PFSK-1 (cell line): ENCODE measurements around the gene KIF19.

Source experiments
- FOXP2 ChIP-seq: optimal IDR thresholded peaks from 2 replicates; pipeline ENCODE3; 2011; ENCODE audit warnings: borderline replicate concordance, control low read depth, inconsistent platforms; ENCODE audit not compliant: insufficient read depth; ENCODE audit errors: extremely low read length, extremely low read depth
- POLR2AphosphoS5 ChIP-seq: IDR thresholded peaks from 2 replicates; pipeline ENCODE4 v1.6.1; 2012; ENCODE audit warnings: low read depth, mild to moderate bottlenecking, control low read depth, low read length, moderate library complexity
- REST ChIP-seq, 2 experiments: IDR thresholded peaks; 2 replicates each; pipeline versions ENCODE4 v1.6.1 to v1.8.0; 2011 to 2012; ENCODE audit warnings: low read depth in 2 of 2, low read length in 2 of 2, control low read depth in 1 of 2, inconsistent platforms in 1 of 2, mild to moderate bottlenecking in 1 of 2, moderate library complexity in 1 of 2; ENCODE audit not compliant: insufficient read depth in 1 of 2
- TAF1 ChIP-seq: IDR thresholded peaks from 2 replicates; pipeline ENCODE4 v1.6.1; 2012; ENCODE audit warnings: low read length, control low read depth, borderline replicate concordance; ENCODE audit not compliant: insufficient read depth

GRCh38 chr17:74343121-74343520 is 17.1 kb downstream of the KIF19 start:
- TF ChIP-seq POLR2AphosphoS5, result no peak
- TF ChIP-seq REST (IDR thresholded peaks at IDR 0.05; ENCODE audit: insufficient read depth in 1 of 2, low read depth in 2 of 2, low read length in 2 of 2), result no peak
- no peak for TF ChIP-seq TAF1
- no peak for TF ChIP-seq FOXP2
